Esophagus muscularis mucosa (tissue), 4 donors: ENCODE results near the gene SV2B.

Source experiments
- CTCF ChIP-seq, 3 experiments: fragments of 200-600 bp in 2 of 3; fragments of 450-650 bp in 1 of 3; sonication (generic) in 2 of 3; IDR thresholded peaks; one replicate each; pipeline ENCODE4 v1.5.1; 2017 to 2019; ENCODE audit warnings: antibody characterized with exemption in 3 of 3, mild to moderate bottlenecking in 2 of 3, moderate library complexity in 1 of 3
- EP300 ChIP-seq: sonication (generic); formaldehyde crosslinking; IDR thresholded peaks from one replicate; pipeline ENCODE4 v1.6.1; 2017; ENCODE audit warnings: antibody characterized with exemption
- POLR2A ChIP-seq: fragments of 450-650 bp; IDR thresholded peaks from one replicate; pipeline ENCODE4 v1.6.1; 2017; ENCODE audit warnings: antibody characterized with exemption, moderate library complexity, mild to moderate bottlenecking, low read depth
- POLR2AphosphoS5 ChIP-seq, 2 donors: sonication (generic); formaldehyde crosslinking; IDR thresholded peaks; one replicate each; pipeline ENCODE4 v1.6.1; 2017; ENCODE audit warnings: antibody characterized with exemption in 2 of 2

DNA sequence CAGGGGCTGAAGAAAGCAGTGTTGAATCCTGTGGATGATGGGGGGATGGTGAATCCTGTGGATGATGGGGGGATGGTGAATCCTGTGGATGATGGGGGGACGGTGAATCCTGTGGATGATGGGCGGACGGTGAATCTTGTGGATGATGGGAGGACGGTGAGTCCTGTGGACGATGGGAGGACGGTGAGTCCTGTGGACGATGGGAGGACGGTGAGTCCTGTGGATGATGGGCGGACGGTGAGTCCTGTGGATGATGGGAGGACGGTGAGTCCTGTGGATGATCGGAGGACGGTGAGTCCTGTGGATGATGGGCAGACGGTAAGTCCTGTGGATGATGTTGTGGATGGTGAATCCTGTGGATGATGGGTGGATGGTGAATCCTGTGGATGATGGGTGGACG lies 170.7 kb downstream of the SV2B start:
- TF ChIP-seq CTCF (IDR thresholded peaks at IDR 0.05) (no peak), POLR2AphosphoS5 (IDR thresholded peaks at IDR 0.05) (no peak), POLR2A (no peak), EP300 (no peak)
